Measurements from ENCODE around the gene RPS6KA2.
"Not testable (repeated sequence)": the region's sequence is repeated elsewhere in the genome, so short reads cannot be mapped to it uniquely, and the experiment has no call there.

RPS6KA2 gene

DNA sequence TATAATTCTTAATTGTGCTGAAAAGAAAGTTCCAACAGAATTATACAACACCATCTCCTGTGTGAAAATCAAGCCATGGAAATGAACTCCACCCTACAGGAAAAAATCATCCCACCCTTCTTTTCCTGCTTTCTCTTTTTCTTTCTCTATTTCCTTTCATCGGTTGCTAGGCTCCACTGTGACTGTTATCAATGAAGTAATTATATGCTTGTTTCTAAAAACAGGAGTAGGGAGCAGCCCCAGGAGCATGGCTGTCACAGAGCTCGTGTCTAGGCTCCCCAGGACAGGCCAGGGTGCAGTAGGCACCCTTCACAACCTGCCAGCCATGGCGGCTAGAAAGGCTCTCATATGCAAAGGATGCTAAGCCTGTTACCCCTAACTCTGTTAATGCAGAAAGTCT, 257.3 kb downstream of the RPS6KA2 start:
- DNase-seq (ENCODE audit: low read depth in 2 of 2) = no peak

DNA sequence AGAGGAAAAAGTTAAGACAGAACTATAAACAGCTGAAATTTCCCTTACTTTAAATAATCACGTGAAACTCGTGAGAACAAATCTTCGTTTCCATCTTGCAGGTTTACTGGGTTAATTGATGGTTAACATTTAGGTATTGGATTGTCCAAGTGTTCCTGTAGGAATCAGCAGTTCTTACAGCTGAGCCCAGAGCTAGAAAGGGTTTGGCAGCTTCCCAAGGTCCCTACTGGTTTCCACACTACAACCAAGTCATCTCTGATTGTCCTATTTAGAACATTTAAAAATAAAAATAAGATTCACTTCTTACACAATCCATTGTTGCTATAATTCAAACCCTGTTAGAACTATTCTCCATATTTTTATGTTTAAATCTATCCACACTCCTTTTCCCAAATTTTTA, 260.1 kb downstream of the RPS6KA2 start:
- no peak for DNase-seq (ENCODE audit: low read depth in 2 of 2)

- DNase-seq (ENCODE audit: low read depth in 2 of 2) = no peak
Observed at GRCh38 chr6:166365806-166366205, 261.2 kb downstream of the RPS6KA2 start.

DNA sequence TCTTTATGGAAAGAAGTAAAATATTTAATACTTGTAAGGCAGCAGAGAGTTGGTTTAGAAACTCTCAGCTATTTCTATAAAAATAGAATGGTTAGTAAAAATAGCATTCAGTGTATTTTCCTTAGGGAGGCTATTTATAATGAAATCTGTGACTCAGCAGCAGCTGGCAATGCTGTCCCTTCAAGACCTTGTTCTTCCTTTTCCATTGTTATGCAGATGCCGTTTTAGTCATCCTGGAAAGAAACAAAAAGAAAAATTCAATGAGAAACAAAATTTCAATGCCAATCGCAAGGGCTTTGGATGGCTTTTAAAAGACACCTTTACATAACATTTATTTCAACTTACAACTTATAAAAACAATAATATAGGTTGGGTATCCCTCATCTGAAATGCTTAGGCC, 261.8 kb downstream of the RPS6KA2 start:
- no peak for DNase-seq (ENCODE audit: low read depth in 2 of 2)

- DNase-seq (ENCODE audit: low read depth in 2 of 2) = no peak
Observed at GRCh38 chr6:166364456-166364855, 262.6 kb downstream of the RPS6KA2 start.

GRCh38 chr6:166362427-166362826, 264.6 kb downstream of the RPS6KA2 start:
- DNase-seq (ENCODE audit: low read depth in 2 of 2) = not testable (repeated sequence)

GRCh38 chr6:166361077-166361429, 266.0 kb downstream of the RPS6KA2 start:
- DNase-seq (ENCODE audit: low read depth in 2 of 2) = no peak

DNA sequence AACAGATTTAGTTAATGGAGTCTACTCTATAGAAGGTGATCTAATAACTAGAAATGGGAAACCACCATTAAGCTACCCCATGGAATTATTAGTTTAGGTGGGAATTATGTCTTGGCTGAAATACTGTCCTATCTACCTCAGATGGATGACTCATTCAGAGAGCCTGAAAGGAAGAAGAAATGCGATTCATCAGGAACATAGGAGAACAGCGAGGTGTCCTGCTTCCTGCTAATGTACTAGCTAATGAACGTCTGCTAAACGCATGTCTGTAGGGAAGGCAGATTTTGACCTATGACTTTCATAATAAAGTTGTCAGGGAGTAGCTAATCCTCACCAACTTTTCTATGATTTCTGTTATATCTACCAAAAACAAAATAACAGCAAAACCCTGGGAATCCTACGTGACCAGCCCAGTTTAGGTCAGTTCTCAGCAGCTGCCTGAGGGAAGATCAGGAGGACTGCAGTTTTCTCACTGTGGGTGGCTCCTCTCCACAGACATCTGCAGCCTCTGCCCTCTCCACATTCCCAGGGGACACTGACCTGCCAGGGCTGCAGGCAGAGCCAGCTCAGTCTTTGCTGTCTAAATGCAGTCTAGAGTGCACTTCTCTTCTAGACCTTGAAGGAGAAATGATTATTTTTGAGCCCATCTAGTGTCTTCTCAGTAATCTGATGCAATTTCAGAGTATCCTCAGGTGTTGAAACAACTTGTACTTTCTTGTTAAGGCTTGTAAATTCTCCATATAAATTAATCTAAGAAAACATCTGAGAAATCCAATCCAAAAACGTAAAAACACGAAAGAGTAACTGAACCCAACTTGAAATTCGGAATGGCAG, 266.6 kb downstream of the RPS6KA2 start:
- DNase-seq (ENCODE audit: low read depth in 2 of 2) = no peak

Measured in stimulated activated CD8-positive, alpha-beta memory T cell treated with anti-CD3 and anti-CD28 coated beads, Interleukin-15, amount 100 ng/mL, for 4 hours (primary cell).